CD4-positive, alpha-beta T cell treated with Interleukin-21 for 1 hour (primary cell): ENCODE measurements around the gene PAX1.

Source experiments
- DNase-seq: peaks from one replicate; pipeline ENCODE4 v3.0.0-alpha.2; 2020

PAX1 gene

GRCh38 chr20:21703717-21704407, 1.6 kb upstream of the PAX1 start:
- no peak for DNase-seq

- DNase-seq, result no peak
Observed at GRCh38 chr20:21704408-21705385, 767 bp upstream of the PAX1 start.

- no peak for DNase-seq
Observed at GRCh38 chr20:21706261-21707195, 1.1 kb downstream of the PAX1 start.

DNA sequence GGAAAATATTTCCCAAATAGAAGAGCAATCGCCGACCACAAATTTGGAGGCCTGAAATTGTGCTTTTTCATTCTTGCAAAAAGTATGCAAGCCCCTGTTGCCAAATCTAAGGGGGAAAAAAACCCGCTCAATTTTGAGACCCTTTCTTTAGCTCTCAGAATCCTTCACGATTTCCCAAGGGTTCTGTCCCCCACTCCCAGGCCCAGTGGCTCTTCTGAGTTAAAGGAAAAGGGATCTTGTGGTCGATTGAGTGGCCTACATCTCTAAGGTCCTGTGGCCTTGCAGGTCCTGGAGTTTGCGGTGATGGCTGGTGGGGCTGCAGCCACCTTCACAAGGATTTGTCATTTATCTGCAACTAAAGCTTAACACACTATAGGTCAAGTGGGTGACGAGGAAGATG, 1.8 kb downstream of the PAX1 start:
- DNase-seq, result no peak

- DNase-seq, result no peak
Observed at GRCh38 chr20:21707999-21708737, 2.7 kb downstream of the PAX1 start.

DNA sequence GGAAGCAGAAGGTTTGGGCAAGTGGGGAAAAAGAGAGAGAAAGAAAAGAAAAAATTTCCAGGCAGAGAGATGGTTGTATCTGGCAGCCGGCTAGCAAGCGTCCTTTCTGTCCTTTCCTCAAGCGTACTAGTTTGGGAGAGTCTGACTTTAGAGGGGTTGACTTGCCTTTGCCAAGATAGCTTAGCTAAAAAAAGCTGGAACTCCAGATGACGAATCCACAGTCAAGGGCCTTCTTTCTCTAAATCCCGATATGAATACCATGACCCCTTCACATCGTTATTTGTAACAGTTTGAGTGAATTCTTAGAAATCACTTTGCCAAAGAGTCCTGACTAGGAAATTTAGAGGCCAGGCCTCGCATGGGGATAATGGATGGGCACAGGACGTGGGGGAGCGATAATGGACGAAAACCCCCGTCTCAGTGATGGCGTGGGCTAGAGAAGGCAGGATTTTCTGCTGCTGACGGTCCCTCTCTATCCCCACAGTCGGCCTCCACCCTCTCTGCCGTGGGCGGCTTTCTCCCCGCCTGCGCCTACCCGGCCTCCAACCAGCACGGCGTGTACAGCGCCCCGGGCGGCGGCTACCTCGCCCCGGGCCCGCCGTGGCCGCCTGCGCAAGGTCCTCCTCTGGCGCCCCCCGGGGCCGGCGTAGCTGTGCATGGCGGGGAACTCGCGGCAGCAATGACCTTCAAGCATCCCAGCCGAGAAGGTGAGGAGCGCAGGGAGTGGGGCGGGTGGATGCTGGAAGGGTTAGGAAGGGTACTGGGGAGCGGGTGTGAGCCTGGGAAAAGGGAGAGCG, 3.5 kb downstream of the PAX1 start:
- no peak for DNase-seq

DNA sequence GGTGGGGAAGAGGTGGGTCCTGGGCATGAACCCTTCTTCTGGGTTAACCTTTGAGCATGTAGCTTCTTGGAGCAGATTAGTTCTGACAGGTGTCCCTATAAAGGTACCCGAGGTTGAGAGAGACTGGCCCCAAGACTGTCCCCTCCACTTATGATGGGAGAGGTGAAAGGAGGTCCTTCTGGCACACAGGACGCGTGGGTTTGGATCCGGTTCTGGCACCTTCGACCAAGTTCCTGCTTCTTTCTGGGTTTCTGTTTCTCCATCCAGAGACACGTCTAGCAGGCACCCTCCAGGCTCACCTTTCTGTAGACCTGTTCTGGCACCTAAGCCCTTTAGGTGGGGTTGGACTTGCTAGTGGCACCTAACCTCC, 4.1 kb downstream of the PAX1 start:
- no peak for DNase-seq

DNA sequence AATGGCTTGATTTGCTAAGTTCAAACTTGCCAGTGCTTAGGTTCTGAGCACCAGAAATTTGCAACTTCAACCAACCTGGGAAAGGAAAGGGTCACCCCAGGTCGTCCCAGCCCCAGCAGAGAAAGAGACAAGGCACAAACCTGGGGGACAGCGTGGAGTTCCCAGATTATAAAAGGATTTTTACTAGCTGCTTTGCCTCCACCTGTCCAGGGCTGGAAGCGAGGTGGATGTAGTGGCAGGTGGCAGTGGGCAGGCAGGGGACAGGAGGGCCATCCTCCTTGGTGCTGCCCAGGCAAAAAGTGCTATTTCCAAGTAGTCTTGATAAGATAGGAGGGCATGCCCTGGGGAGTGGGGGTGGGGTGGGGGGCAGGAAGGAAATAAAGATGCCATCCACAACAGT, 4.9 kb downstream of the PAX1 start:
- no peak for DNase-seq

DNA sequence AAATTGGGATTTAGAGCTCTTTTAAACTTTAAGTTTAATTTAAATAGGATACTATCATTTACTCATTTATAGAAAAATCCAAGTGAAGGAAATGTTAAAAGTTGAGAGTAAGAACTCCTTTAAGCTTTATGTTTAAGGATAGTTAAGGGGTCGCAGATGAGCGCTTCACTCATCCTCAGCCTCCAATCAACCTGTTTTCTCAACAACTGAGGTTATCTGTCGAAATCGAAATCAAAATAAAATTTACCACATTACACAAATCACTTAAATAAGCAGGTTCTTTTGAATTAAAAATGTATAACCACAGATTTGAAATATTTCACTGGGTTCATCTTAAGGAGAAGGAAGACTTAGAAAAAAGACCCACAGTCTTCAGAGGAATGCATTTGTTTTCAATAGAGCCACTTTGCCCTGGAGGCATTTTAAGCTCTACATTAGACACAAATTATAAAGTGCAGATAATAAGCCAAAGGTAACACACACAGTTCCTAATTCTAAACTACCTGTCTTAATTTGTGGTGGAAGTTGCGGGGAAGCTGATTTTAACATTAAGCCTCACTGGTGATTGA, 5.5 kb downstream of the PAX1 start:
- no peak for DNase-seq

GRCh38 chr20:21712443-21713059, 7.1 kb downstream of the PAX1 start:
- no peak for DNase-seq

GRCh38 chr20:21713470-21713869, 8.0 kb downstream of the PAX1 start:
- no peak for DNase-seq

DNA sequence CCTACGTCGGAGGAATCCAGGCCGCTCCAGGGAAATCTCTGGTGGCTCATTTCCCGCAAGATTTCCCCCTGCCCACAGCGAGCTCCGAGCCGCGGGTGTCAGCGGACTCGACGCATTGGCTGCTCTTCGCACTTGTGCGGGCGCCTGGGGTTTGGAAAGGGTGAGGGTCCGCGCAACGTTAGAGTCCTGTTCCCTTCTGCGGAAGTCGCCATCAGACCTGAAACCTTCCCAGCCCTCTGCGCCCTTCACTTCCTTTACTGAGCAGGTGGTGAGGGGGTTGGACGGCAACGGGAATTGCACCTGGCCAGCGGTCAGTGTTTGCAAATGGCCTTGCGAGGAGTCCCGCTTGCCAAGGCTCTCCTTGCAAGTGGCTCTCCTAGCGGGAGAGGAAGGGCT, 8.4 kb downstream of the PAX1 start:
- DNase-seq, result no peak

DNA sequence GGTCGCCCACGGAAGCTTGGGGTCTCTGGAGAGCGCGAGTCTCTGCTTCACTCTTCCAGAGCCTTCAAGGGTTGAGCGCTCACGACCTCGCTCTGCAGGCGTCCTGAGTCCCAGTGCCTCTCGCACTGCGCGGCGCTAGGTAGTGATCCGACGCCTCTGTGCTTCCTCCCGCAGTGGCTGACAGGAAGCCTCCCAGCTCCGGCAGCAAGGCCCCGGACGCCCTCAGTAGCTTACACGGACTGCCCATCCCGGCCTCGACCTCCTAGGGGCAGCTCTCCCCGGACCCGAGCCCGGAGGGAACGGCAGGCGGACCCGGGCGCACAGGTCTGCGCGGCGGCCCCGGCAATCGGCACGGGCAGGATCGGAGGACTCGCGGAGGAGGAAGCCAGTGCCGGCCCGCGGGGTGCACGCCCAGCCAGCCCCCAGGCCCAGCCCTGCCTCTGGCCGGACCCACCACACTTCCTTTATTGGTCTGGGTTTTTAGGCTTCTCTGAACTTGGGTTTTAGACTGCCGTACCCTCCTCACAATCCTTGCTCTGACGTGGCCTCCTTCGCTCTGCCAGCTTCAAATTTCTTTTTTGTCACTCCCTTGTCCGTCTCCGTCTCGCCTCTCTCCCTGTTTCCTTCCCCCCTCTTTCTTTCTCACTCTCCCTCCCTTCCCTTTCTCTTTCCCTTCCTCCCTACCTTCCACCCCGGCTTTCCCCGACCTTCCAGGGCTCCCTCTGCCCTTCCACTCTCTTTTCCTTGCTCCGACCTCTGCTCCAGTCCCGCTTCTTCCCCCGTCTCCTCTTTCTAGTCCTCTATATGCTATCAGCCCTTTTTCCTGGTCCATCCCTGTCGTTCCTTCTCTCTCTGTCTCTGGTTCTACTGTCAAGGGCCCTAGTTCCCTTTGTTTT, 9.1 kb downstream of the PAX1 start:
- no peak for DNase-seq

GRCh38 chr20:21715193-21715881, 9.9 kb downstream of the PAX1 start:
- no peak for DNase-seq

DNA sequence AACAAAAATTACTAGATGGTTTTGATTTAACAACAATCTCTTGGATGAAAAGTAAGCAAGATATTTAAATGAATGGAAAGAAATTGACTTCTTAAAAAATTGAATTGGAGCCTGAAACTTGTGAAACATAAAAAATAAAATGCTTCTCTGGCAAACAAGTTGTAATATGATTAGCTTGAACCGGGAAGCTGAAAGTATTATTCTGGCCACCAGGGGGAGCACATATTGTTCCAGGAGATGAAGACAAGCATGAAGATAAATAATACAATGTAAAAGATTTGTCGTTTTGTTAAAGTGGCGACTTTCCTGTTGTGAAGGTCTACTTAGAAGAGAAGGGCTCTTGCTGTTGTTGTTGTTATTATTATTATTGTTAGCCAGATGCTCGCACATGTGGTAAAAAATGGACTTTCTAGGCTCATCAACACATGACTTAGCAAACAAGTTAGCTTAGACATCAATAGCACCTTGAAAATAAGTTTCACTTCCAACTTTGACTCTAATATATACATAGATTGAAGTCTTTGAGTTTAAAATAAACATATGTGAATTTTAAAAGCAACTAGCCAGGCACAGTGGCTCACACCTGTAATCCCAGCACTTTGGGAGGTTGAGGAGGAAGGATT, 14.2 kb downstream of the PAX1 start:
- peak; percentile 25 for DNase-seq

GRCh38 chr20:21725892-21726291, 20.4 kb downstream of the PAX1 start:
- no peak for DNase-seq

DNA sequence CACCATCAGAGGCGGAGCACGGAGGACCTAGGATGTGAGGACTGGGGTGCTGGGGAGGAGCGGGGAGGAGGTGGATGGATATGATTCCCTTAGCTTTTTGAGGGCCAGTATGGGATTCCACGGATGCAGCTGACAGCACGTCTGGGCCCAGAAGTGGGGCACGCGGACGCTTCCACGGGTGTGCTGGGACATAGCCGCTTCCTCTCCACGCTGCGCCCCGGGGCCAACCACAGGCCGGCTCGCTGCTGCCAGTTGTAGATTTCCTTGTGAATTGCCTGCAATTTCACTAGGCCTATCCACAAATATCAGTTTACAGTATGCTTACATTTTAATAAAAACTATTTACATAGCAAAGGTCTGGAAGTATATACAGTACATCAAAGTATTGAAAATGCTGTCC, 23.9 kb downstream of the PAX1 start:
- DNase-seq, result no peak

- DNase-seq, result no peak
Observed at GRCh38 chr20:21739161-21739560, 33.7 kb downstream of the PAX1 start.

DNA sequence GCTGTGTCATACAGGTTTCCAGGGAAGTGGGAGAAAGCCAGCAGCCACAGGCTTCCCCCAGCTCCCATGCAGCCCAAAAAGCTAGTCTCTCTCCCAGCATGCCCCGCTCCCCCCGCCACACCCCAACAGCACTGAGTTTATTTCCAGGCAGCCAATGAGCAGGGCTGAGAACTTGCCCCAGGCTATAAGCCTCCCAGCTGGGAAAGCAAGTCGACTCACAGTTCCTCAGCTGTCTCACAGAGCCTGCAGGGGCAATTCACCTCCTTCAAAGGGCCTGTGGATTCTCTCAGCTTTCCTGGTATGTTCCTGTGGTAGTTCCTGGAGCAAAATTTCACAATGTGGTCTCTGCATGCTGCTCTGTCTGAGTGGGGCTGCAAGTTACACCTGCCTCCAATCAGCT, 34.2 kb downstream of the PAX1 start:
- no peak for DNase-seq
